IPS-20b (cell line): ENCODE measurements around the gene ICE1.

Experiments used
- H3K27ac ChIP-seq: one replicate; pipeline ENCODE4 v1.5.1; 2013; ENCODE audit warnings: low read length
- H3K27me3 ChIP-seq: 2 replicates; pipeline ENCODE4 v1.6.1; 2013; ENCODE audit warnings: mild to moderate bottlenecking, low read length, inconsistent platforms; ENCODE audit not compliant: insufficient read depth
- H3K36me3 ChIP-seq: 2 replicates; pipeline ENCODE4 v1.6.1; 2013; ENCODE audit warnings: low read depth, mild to moderate bottlenecking, inconsistent platforms, low read length, moderate library complexity; ENCODE audit not compliant: insufficient read depth
- H3K4me1 ChIP-seq: 2 replicates; pipeline ENCODE4 v1.6.1; 2013; ENCODE audit warnings: mild to moderate bottlenecking, control low read depth, inconsistent platforms, low read length, moderate library complexity; ENCODE audit not compliant: insufficient read depth
- H3K4me3 ChIP-seq: 2 replicates; pipeline ENCODE4 v1.5.1; 2013; ENCODE audit warnings: mild to moderate bottlenecking, low read length, inconsistent platforms
- H3K9ac ChIP-seq: 2 replicates; pipeline ENCODE4 v1.6.1; 2013; ENCODE audit warnings: low read depth, mild to moderate bottlenecking, inconsistent platforms, low read length, moderate library complexity
- H3K9me3 ChIP-seq: 2 replicates; pipeline ENCODE4 v1.6.1; 2013; ENCODE audit warnings: mild to moderate bottlenecking, low read depth, low read length, inconsistent platforms; ENCODE audit not compliant: insufficient read depth

The ICE1 gene

GRCh38 chr5:5532306-5533076 lies 110.0 kb downstream of the ICE1 start:
- no peaks in the 10 kb centered on the region for H3K27me3 ChIP-seq

GRCh38 chr5:5533927-5534326 lies 111.5 kb downstream of the ICE1 start:
- no peaks in the 10 kb centered on the region for H3K36me3 ChIP-seq
- H3K27me3 ChIP-seq: no peaks in the 10 kb centered on the region
- no peaks in the 10 kb centered on the region for H3K9me3 ChIP-seq
- H3K4me3 ChIP-seq: no peak overlapping the region
- peaks cover 1% of the 10 kb centered on the region; the same call in 1 of the 2 replicates for H3K4me1 ChIP-seq
- H3K9ac ChIP-seq: no peak overlapping the region
- no peak overlapping the region for H3K27ac ChIP-seq

More at GRCh38 chr5:5532306-5533076, 110.0 kb downstream of the ICE1 start:
- Histone ChIP-seq H3K9me3 (no peaks in the 10 kb centered on the region), H3K4me1 (no peaks in the 10 kb centered on the region), H3K4me3 (no peak overlapping the region), H3K27ac (no peak overlapping the region), H3K36me3 (no peaks in the 10 kb centered on the region), H3K9ac (no peak overlapping the region)

DNA sequence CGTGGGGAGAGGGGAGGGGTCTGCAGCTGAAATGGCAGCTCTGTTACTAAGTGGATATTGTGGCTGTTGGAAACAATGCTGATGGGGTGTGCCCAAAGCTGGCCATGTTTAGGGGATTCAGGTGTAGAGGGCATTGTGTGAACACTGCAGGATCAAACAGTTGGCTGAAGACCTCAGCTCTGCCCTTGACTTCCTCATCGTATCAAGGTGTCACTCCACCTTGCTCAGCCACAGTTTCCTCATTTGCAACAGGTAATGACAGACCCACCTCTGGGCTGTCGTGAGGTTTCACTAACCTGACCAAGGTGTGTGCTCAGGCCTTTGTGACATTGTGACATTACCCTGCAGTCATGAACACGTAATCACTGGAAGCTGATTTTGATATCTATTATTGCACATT lies 111.9 kb downstream of the ICE1 start:
- H3K27me3 ChIP-seq: no peaks in the 10 kb centered on the region
- H3K4me3 ChIP-seq: no peak overlapping the region
- H3K9ac ChIP-seq: no peak overlapping the region
- peaks cover 5% of the 10 kb centered on the region; the same call in 1 of the 2 replicates for H3K4me1 ChIP-seq
- H3K9me3 ChIP-seq: no peaks in the 10 kb centered on the region
- H3K36me3 ChIP-seq: no peaks in the 10 kb centered on the region
- no peak overlapping the region for H3K27ac ChIP-seq

- Histone ChIP-seq H3K4me3 (no peak overlapping the region), H3K9ac (no peak overlapping the region), H3K4me1 (peaks cover 11% of the 10 kb centered on the region; the same call in 1 of the 2 replicates), H3K9me3 (no peaks in the 10 kb centered on the region), H3K27me3 (no peaks in the 10 kb centered on the region), H3K27ac (no peak overlapping the region), H3K36me3 (no peaks in the 10 kb centered on the region)
These were observed 114.4 kb downstream of the ICE1 start for GRCh38 chr5:5536871-5537270.

- H3K4me1 ChIP-seq: peaks cover 11% of the 10 kb centered on the region; the same call in 1 of the 2 replicates
- H3K27ac ChIP-seq: no peak overlapping the region
- H3K9me3 ChIP-seq: no peaks in the 10 kb centered on the region
- H3K4me3 ChIP-seq: no peak overlapping the region
- no peaks in the 10 kb centered on the region for H3K36me3 ChIP-seq
- no peak overlapping the region for H3K9ac ChIP-seq
- no peaks in the 10 kb centered on the region for H3K27me3 ChIP-seq
These were observed 114.9 kb downstream of the ICE1 start for GRCh38 chr5:5537426-5537825.

DNA sequence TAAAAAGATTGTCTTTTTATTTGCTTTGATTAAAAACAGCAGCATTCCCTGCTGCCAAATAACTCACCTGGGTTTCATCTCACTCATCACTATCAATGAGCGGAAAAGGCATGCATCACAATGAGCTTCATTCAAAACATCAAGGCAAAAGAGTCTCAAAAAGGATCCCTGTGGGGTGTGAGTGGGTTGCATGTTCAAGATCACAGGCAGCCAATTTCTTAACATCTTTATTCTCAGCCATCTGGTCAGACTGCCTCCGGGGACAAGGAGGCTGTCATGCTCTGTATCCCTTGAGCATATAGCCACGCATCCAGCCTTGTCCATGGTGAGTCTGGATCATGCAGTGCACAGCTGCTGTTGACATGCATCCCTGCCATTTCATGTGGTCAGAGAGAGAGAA lies 117.1 kb downstream of the ICE1 start:
- no peak overlapping the region for H3K27ac ChIP-seq
- no peaks in the 10 kb centered on the region for H3K9me3 ChIP-seq
- H3K4me3 ChIP-seq: no peak overlapping the region
- no peak overlapping the region for H3K9ac ChIP-seq
- H3K27me3 ChIP-seq: no peaks in the 10 kb centered on the region
- no peaks in the 10 kb centered on the region for H3K36me3 ChIP-seq
- H3K4me1 ChIP-seq: peaks cover 15% of the 10 kb centered on the region; the same call in 1 of the 2 replicates
